HepG2 (cell line): Measurements from ENCODE around the gene SRSF10. TPM values are rescaled to one million over a fixed set of nuclear protein-coding genes. Genes with fewer than 3 reads are reported as not detected.
A peak's percentile ranks its signal among the peaks of the same experiment; 100 is the strongest.

ENCODE experiments used
- ATAC-seq: fragments of 200-7000 bp; cut with Tn5 transposase; 3 replicates; pipeline ENCODE4 v1.9.1; 2020; ENCODE audit warnings: mild to moderate bottlenecking, moderate library complexity
- BruUV-seq: library from RNA; stranded (reverse); fragments of 400-500 nt; replicated peaks from 2 replicates; lab custom pipeline; 2021; lab: Mats Ljungman, UMichigan
- CTCF ChIA-PET: fragments of 300-600 bp; formaldehyde crosslinking; extraction: SDS; loops from one replicate; lab custom pipeline; 2021; ENCODE audit warnings: low total read pairs, inconsistent platforms, low intra/inter-chr PET ratio; lab: Yijun Ruan, JAX
- POLR2A ChIA-PET: fragments of 350-600 bp; sonication (Branson Sonifier 250); formaldehyde crosslinking; loops from one replicate; lab custom pipeline; 2020; ENCODE audit warnings: antibody characterized with exemption, inconsistent platforms; lab: Yijun Ruan, JAX
- DNase-seq: peaks from one replicate; pipeline ENCODE4 v3.0.0-alpha.2; 2015; ENCODE audit warnings: low spot score
- FAIRE-seq: peaks from 3 replicates; lab custom pipeline; 2011; peaks lifted over from hg19 to GRCh38; lab: Jason Lieb, UNC
- H2AFZ ChIP-seq: one replicate; pipeline ENCODE4 v1.6.1; 2011; ENCODE audit warnings: low read length, inconsistent platforms
- H3K27ac ChIP-seq: fragments of 300-600 bp; 3 replicates; pipeline ENCODE4 v1.8.0; 2011; ENCODE audit warnings: mixed run types, mild to moderate bottlenecking, mixed read lengths, low read length, inconsistent platforms; ENCODE audit not compliant: insufficient read depth; ENCODE audit errors: extremely low read length
- H3K27me3 ChIP-seq, 2 experiments: fragments of 200-600 bp in 1 of 2; 2 replicates in 1 of 2; 3 replicates in 1 of 2; pipeline versions ENCODE4 v1.6.0 to v1.8.0; 2011; ENCODE audit warnings: low read length in 2 of 2, mild to moderate bottlenecking in 2 of 2, moderate library complexity in 2 of 2, inconsistent platforms in 1 of 2; ENCODE audit not compliant: insufficient read depth in 2 of 2, control insufficient read depth in 1 of 2
- H3K36me3 ChIP-seq, 2 experiments: fragments of 200-600 bp in 1 of 2; replicated peaks in 1 of 2; 2 replicates in 1 of 2; 3 replicates in 1 of 2; pipeline versions ENCODE4 v1.5.1 to v1.8.0; 2011; ENCODE audit warnings: low read length in 2 of 2, inconsistent platforms in 1 of 2; ENCODE audit not compliant: insufficient read depth in 2 of 2, control insufficient read depth in 1 of 2
- H3K4me1 ChIP-seq: 2 replicates; pipeline ENCODE4 v1.5.1; 2012; ENCODE audit warnings: low read length, inconsistent platforms; ENCODE audit not compliant: insufficient read depth
- H3K4me2 ChIP-seq: 2 replicates; pipeline ENCODE4 v1.6.0; 2011; ENCODE audit warnings: low read depth, low read length, inconsistent platforms
- H3K4me3 ChIP-seq, 3 experiments: fragments of 200-600 bp in 1 of 3; sonication (generic), shearing (Covaris generic) in 1 of 3; replicated peaks in 1 of 3; 2 replicates each; pipeline ENCODE4 v1.5.1; 2011 to 2016; ENCODE audit warnings: low read length in 3 of 3, inconsistent platforms in 2 of 3, low read depth in 2 of 3, mild to moderate bottlenecking in 2 of 3, control low read depth in 1 of 3, mixed read lengths in 1 of 3; ENCODE audit not compliant: insufficient read depth in 1 of 3
- H3K79me2 ChIP-seq: one replicate; pipeline ENCODE4 v1.6.1; 2011; ENCODE audit warnings: low read length, inconsistent platforms; ENCODE audit not compliant: insufficient read depth
- H3K9ac ChIP-seq: 2 replicates; pipeline ENCODE4 v1.6.0; 2011; ENCODE audit warnings: mild to moderate bottlenecking, low read depth, low read length, inconsistent platforms; ENCODE audit not compliant: insufficient read depth
- H3K9me3 ChIP-seq: 2 replicates; pipeline ENCODE4 v1.5.1; 2012; ENCODE audit warnings: mild to moderate bottlenecking, low read length
- H4K20me1 ChIP-seq: 2 replicates; pipeline ENCODE4 v1.6.0; 2011; ENCODE audit warnings: inconsistent platforms, mild to moderate bottlenecking, low read length, moderate library complexity; ENCODE audit not compliant: insufficient read depth
- CSRNP1 ChIP-seq: sonication (generic); formaldehyde crosslinking; IDR thresholded peaks from 2 replicates; pipeline ENCODE4 v1.8.1; 2023; ENCODE audit warnings: mild to moderate bottlenecking, missing genetic modification reagents
- HNRNPL ChIP-seq: fragments of 200-400 bp; formaldehyde crosslinking; IDR thresholded peaks from 2 replicates; pipeline ENCODE4 v1.6.1; 2017; ENCODE audit warnings: mild to moderate bottlenecking, low read depth, low read length
- MIER2 ChIP-seq: IDR thresholded peaks from 2 replicates; pipeline ENCODE4 v1.6.1; 2016; ENCODE audit warnings: missing biosample characterization, missing genetic modification reagents
- NFYB ChIP-seq: sonication (generic); formaldehyde crosslinking; IDR thresholded peaks from 2 replicates; pipeline ENCODE4 v1.4.0; 2020; ENCODE audit warnings: missing genetic modification reagents
- RAD51 ChIP-seq: fragments of 450-650 bp; IDR thresholded peaks from 2 replicates; pipeline ENCODE4 v1.6.1; 2016; ENCODE audit warnings: borderline replicate concordance
- REST ChIP-seq, 2 experiments: IDR thresholded peaks; 2 replicates each; pipeline ENCODE4 v1.6.1; 2011 to 2012; ENCODE audit warnings: low read length in 2 of 2, borderline replicate concordance in 1 of 2, low read depth in 1 of 2, mild to moderate bottlenecking in 1 of 2, moderate library complexity in 1 of 2
- SCMH1 ChIP-seq: sonication (generic); formaldehyde crosslinking; IDR thresholded peaks from 2 replicates; pipeline ENCODE4 v1.9.0; 2021; ENCODE audit warnings: missing genetic modification reagents, mild to moderate bottlenecking, borderline replicate concordance
- TOPORS ChIP-seq: sonication (generic); formaldehyde crosslinking; IDR thresholded peaks from 2 replicates; pipeline ENCODE4 v1.8.0; 2023; ENCODE audit warnings: mild to moderate bottlenecking, missing genetic modification reagents
- ZBTB7B ChIP-seq: sonication (generic); formaldehyde crosslinking; IDR thresholded peaks from 2 replicates; pipeline ENCODE4 v1.4.0; 2020; ENCODE audit warnings: missing genetic modification reagents
- ZNF12 ChIP-seq: sonication (generic); formaldehyde crosslinking; IDR thresholded peaks from 2 replicates; pipeline ENCODE4 v1.5.0; 2020; ENCODE audit warnings: missing genetic modification reagents
- ZNF142 ChIP-seq: sonication (generic); formaldehyde crosslinking; IDR thresholded peaks from 2 replicates; pipeline ENCODE4 v1.4.0; 2020; ENCODE audit warnings: missing genetic modification reagents
- ZNF672 ChIP-seq: sonication (generic); formaldehyde crosslinking; IDR thresholded peaks from 2 replicates; pipeline ENCODE4 v1.8.1; 2022; ENCODE audit warnings: missing genetic modification reagents
- WGBS: methylation state at CpG from one replicate; pipeline ENCODE4 v1.1.6; 2017; ENCODE audit warnings: low lambda C conversion rate; 5-methylcytosine and 5-hydroxymethylcytosine counted together
- in situ Hi-C: cut with HindIII; loops from 2 replicates; pipeline ENCODE4 v1.10.0; 2017; ENCODE audit warnings: low pct_unique_long_range_greater_than_20kb; ENCODE audit not compliant: extremely low pct_ligation_motif_present
- intact Hi-C: fragments of 100-400 bp; cut with micrococcal nuclease; formaldehyde crosslinking; loops from one replicate; pipeline ENCODE4 v1.10.0; 2022; ENCODE audit not compliant: unreplicated experiment
- polyA plus RNA-seq, 8 experiments: library from polyadenylated mRNA; depleted of rRNA in 3 of 8; stranded (reverse) in 7 of 8; unstranded in 1 of 8; fragments of >200 nt; fragmentation: Illumina TruSeq in 4 of 8; extraction: Trizol in 4 of 8; gene quantifications; 2 replicates each; pipeline versions ENCODE4 v1.2.1 to v1.2.3, GENCODE V29; 2011 to 2016; ENCODE audit warnings: low read depth in 4 of 8, missing spikeins in 1 of 8, mixed read lengths in 1 of 8; ENCODE audit not compliant: insufficient read depth in 1 of 8
- total RNA-seq, 5 experiments: library from RNA; depleted of rRNA; stranded (reverse); fragments of >200 nt; fragmentation: Illumina TruSeq; extraction: Trizol; gene quantifications; 2 replicates each; pipeline ENCODE4 v1.2.3, GENCODE V29; 2016; ENCODE audit warnings: low read depth in 1 of 5
- TF ChIP-seq, protein P1 (sequence below): sonication (generic); formaldehyde crosslinking; IDR thresholded peaks from 2 replicates; pipeline ENCODE4 v1.8.1; 2023; ENCODE audit warnings: mild to moderate bottlenecking, missing genetic modification reagents, borderline replicate concordance

Gene SRSF10
- total and polyA plus RNA-seq, 2 of the 13 experiments (the other 11 are each of a cell fraction or from before 2014, with no cell fraction given), result 126 to 186 TPM

- no peak for FAIRE-seq
- peak; percentile 91 for TF ChIP-seq MIER2
- TF ChIP-seq HNRNPL, result no peak
- TF ChIP-seq, protein P1, sequence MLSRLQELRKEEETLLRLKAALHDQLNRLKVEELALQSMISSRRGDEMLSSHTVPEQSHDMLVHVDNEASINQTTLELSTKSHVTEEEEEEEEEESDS (CRISPR knock-in tag), result no peak
- no peak for TF ChIP-seq SCMH1
- peak; percentile 71; the same call in 1 of the 2 replicates for TF ChIP-seq ZNF12 (CRISPR knock-in tag)
- TF ChIP-seq CSRNP1 (CRISPR knock-in tag), result no peak
- peak; percentile 49 to 91 for TF ChIP-seq REST (IDR thresholded peaks at IDR 0.05; ENCODE audit: borderline replicate concordance in 1 of 2, low read depth in 1 of 2, low read length in 2 of 2)
- TF ChIP-seq ZNF672 (CRISPR knock-in tag), result no peak
- no peak for TF ChIP-seq ZBTB7B
- TF ChIP-seq ZNF142 (CRISPR knock-in tag), result no peak
- no peak for TF ChIP-seq TOPORS (CRISPR knock-in tag)
- TF ChIP-seq RAD51, result no peak
- TF ChIP-seq NFYB (CRISPR knock-in tag), result peak; percentile 48; the same call in 1 of the 2 replicates
Observed at GRCh38 chr1:23936481-23937176, 43.5 kb downstream of the SRSF10 start.

More at GRCh38 chr1:23936481-23937176, 43.5 kb downstream of the SRSF10 start:
- BruUV-seq, result no TSS peak
- ChIA-PET CTCF (no interaction called here), POLR2A (no interaction called here)
- Histone ChIP-seq H3K36me3 (no peaks in the 10 kb centered on the region), H3K9me3 (no peaks in the 10 kb centered on the region), H3K9ac (no peak overlapping the region), H3K27me3 (peaks cover 0 to 9% of the 10 kb centered on the region in 2 experiments; a peak in 1 of 5 replicates), H3K79me2 (no peaks in the 10 kb centered on the region), H3K27ac (no peak overlapping the region), H3K4me1 (peaks cover 12% of the 10 kb centered on the region), H2AFZ (no peak overlapping the region), H4K20me1 (no peaks in the 10 kb centered on the region), H3K4me3 (no peak overlapping the region), H3K4me2 (peak overlapping the region; percentile 45; the same call in 1 of the 2 replicates)
- DNase-seq (no peak), ATAC-seq (peak; percentile 58; the same call in 2 of the 3 replicates)
- intact Hi-C loops (no loop called here), in situ Hi-C loops (no loop called here)
- 13% methylated on average over 6 of the region's 6 CpGs for WGBS
